ENCODE measurements around the gene MDN1.

GRCh38 chr6:89834884-89835792 lies 15.5 kb upstream of the MDN1 start:
- no peak for TF ChIP-seq PKNOX1 (IDR thresholded peaks at IDR 0.05)
- TF ChIP-seq FOXM1 (IDR thresholded peaks at IDR 0.05; ENCODE audit: borderline replicate concordance): no peak
- TF ChIP-seq NFRKB (IDR thresholded peaks at IDR 0.05): no peak
- no peak for TF ChIP-seq SUZ12 (IDR thresholded peaks at IDR 0.05)
- TF ChIP-seq SP1 (IDR thresholded peaks at IDR 0.05): no peak
- no peak for TF ChIP-seq BHLHE40 (IDR thresholded peaks at IDR 0.05; ENCODE audit: borderline replicate concordance)
- no peak for TF ChIP-seq TARDBP (IDR thresholded peaks at IDR 0.05)
- no peak for TF ChIP-seq ARNT (IDR thresholded peaks at IDR 0.05)
- TF ChIP-seq ELF4 (IDR thresholded peaks at IDR 0.05): no peak
- no peak for TF ChIP-seq ZNF384 (IDR thresholded peaks at IDR 0.05)
- TF ChIP-seq FOXK2 (IDR thresholded peaks at IDR 0.05): no peak
- TF ChIP-seq LEF1 (IDR thresholded peaks at IDR 0.05; ENCODE audit: borderline replicate concordance): no peak
- TF ChIP-seq L3MBTL2 (conservative IDR thresholded peaks at IDR 0.05): no peak

All from HEK293T (cell line).